GM18858 (cell line): ENCODE results near the gene SASH1.

Experiments
- ATAC-seq: cut with Tn5 transposase; IDR thresholded peaks from one replicate; pipeline ENCODE4 v1.9.1; 2021; ENCODE audit not compliant: unreplicated experiment

The SASH1 gene

DNA sequence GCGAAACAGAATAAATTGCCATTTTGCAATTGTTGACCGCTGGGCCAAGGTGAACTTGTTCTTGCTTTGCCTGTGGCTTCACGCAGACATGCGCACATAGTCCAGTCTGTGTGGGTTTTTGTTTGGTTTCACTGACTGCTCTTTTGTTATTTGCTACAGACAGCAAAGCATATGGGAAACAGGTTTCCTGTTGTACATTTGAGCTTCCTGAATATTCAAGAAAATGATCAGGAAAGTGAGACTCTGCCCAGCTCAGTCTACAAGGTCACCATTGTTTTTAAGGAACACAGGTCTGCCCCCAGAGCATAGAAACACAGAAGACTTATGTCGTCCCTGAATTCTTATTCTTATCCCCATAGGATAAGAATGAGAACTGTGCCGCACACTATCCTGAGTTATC, 55.6 kb downstream of the SASH1 start:
- no peak for ATAC-seq

DNA sequence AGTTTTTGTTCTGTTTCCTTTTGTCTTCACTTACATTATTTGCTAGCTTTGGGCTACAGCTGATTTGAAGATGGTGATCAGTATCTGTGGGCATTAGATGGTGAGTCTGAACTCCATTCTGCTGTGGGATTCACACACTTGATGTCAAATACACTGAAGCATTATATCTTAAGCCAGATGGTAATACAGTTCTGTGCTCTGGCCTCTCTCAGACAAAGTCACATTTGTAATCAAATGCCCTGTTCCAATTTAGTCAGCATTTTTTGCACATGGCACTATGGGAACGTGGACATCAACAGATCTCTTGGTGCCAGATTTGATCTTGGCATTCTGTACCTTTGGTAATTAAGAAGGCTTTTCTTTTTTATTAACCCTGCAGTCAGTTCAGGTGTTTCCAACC, 56.0 kb downstream of the SASH1 start:
- no peak for ATAC-seq

DNA sequence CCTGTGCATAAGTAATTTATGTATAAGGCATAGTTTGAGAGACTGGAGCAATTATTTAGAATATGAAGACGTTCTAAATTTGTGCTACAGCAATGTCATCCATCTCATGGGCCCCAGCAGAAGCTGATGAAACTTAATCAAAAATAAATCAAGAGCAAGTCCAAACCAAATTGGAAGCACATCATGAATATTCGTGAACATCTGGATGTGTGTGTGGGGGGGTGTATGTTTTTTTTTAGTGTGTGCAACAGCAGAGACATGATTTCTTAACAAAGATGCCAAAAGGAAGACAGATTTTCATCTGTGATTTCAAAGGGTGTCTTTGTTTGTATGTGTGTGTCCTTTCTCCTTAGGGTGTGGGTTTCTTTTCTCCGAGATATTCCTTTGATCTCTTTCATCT, 58.9 kb downstream of the SASH1 start:
- ATAC-seq, result no peak

DNA sequence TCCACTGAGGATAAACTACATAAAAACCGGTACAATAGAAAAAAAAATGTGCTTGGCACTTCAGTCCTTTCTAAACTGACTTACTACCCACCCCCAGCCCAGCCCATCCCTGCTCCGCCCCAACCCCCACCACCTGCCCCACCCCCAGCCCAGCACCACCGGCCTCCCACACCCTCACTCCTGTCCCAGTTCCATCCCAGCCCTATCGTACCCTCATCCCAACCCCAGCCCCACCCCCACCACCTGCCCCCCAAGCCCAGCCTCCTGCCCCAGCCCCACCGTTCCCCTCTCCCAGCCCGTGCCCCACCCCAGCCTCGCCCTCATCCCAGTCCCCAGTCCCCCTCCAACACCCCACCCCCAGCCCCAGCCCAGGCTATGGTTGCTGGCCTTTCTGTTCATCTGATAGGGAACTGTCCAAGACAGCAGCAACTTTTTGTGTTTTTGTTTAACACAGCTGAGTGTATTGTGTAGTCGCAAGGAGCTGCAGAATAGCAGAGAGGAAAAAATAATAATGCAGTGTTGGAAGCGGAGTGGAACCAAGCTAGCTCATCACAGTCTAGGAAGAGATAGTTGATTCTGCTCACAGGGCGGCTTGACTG, 61.9 kb downstream of the SASH1 start:
- no peak for ATAC-seq

DNA sequence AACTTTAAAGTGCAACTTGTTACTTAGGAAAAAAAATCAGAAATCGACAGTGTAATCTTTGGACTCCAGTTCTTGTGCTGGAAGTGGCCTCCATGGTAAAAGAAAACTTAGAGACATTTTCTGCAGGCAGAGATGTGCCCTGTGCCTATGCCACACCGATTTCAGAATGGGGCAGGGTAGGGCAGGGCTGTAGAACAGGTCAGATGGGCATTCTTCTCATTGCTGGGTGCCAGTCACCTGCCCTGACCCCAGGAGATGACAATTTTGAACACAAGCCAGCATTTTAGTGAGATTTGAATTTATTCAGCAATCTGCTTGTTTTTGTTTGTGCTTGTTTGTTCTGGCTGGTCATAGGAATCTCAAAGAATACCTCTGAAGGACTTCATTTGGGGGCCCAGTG, 63.3 kb downstream of the SASH1 start:
- ATAC-seq, result no peak

DNA sequence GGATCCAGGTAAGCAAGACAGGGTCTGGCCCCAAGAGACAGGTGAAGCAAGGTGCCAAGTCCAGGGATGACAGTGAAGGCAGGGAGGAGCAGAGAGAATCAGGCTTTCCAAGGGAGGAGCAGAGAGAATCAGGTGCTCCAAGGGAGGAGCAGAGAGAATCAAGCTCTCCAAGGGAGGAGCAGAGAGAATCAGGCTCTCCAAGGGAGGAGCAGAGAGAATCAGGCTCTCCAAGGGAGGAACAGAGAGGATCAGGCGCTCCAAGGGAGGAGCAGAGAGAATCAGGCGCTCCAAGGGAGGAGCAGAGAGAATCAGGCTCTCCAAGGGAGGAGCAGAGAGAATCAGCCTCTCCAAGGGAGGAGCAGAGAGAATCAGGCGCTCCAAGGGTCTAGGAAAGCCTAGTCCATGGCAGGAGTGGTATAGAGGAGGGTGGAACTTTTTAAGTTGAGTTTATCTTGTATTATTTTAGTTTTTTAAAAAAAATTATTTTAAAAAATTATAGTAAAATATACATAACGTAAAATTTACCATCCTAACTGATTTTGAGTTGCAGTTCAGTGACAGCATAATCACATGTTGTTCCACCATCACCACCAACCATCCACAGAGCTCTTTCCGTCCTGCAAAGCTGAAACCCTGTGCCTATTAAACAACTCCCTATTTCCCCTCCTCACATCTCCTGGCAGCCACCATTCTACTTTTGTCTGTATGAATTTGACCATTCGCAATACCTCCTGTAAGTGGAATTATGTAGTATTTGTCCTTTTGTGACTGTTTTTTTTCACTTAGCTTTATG, 64.1 kb downstream of the SASH1 start:
- no peak for ATAC-seq

DNA sequence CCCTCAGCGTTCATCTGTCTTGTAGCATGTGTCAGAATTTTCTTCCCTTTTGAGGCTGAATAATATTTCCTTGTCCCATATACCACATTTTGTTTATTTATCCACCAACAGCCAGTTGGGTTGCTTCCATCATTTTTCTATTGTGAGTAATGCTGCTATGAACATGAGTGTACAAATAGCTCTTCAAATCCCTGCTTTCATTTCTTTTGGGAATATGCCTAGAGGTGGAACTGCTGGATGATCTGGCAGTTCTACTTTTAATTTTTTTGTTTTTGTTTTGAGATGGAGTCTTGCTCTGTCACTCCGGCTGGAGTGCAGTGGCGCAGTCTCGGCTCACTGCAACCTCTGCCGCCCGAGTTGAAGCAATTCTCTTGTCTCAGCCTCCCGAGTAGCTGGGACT, 64.7 kb downstream of the SASH1 start:
- no peak for ATAC-seq

DNA sequence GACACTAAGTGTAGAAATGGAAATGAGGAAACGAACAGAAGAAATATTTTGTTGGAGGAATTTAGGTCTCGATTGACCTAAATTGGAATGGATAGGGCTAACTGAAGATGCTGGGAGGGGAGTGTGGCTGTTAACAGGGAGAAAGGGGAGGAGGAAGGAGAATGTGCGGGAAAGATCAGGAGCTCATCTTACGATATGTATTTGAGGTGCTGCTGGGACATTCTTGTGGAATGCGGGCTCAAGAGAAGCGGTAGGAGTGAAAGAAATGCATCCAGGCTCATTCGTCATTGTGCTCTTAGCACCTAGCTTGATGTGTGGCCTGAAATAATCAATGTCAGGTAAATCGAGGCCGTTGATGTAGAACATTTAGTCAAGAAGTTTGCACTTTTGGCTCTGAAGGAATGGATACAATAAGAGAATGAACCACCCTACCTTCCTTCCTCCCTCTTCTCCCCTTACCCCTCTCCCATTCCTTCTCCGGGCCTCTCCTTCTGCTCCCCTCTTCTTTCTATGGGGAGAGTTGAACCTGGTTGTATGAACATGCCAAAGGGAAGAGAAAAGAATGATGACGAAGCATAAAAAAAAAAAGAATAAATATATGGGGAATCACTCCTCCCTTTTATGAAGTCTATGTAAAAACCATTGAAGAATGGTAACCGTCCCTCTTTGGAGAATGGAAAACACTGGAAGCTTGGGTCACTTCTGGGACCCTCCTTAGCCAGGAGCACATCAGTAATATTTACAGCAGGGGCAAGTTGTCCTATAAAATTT, 70.9 kb downstream of the SASH1 start:
- ATAC-seq, result no peak

DNA sequence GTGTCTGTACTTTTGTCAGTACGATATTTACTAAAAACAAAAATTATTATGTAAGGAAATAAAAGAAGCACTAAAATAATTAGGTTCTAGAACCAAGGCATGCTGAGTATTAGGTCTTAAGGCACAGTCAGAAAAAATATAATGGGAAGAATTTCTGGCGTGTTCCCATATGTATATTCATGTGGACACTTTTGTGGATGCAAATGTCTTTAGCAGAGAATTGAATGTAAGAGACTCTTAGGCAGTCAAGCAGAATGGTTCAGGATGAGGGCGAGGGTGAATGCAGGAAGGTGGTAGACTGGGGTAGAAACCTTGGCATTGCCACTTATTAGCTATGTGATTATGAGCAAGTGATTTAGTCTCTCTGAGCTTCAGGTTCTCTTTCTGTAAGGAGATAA, 71.5 kb downstream of the SASH1 start:
- no peak for ATAC-seq

DNA sequence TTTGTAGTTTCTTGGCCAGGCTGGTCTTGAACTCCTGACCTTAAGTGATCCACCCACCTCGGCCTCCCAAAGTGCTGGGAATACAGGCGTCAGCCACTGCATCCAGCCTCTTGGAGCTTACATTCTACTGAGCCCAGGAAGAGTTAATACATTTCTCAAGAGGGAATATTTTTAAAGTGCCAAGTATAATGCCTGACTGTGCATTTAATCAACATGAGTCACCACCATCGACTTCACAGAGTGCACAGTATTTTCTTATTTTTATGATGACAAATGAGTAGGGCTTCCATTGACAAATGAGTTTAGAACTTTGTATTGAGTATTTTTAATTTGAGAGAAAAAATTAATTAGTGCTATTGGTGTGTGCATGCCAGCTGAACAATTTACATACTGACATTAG, 72.2 kb downstream of the SASH1 start:
- ATAC-seq, result no peak

DNA sequence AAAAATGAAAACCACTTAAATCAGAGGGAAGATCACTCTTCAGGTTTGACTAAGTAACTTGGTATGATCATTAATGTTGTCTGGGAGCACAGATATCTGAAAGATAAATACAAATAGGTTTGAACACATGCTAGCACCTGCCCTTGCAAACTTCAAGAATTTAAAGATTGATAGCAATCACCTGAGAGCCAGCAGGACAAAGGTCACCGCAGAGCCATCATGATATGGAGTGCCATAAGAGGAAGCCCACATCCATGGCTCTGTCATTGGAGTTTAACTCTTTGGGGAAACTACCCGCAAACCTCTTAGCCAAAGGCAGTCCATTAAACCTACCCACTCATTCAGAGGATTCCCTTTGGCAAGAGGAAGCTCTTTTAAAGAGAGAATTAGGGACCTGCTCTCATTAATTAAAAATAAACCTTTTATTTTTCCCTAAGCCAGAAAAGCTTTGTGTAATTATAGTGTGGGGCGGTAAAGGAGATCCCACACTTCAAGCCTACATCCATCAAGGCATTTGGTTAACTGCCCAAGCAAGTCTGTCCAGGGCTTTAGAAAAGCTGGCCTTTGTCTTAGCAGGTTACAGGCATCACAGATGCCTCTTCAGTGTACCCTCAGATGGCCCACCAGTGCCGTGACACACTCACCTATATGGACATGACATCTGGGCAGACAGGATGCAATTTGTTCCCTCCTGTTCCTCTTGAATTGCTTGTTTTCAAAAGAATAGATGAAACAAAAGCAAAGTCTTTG, 73.0 kb downstream of the SASH1 start:
- no peak for ATAC-seq

DNA sequence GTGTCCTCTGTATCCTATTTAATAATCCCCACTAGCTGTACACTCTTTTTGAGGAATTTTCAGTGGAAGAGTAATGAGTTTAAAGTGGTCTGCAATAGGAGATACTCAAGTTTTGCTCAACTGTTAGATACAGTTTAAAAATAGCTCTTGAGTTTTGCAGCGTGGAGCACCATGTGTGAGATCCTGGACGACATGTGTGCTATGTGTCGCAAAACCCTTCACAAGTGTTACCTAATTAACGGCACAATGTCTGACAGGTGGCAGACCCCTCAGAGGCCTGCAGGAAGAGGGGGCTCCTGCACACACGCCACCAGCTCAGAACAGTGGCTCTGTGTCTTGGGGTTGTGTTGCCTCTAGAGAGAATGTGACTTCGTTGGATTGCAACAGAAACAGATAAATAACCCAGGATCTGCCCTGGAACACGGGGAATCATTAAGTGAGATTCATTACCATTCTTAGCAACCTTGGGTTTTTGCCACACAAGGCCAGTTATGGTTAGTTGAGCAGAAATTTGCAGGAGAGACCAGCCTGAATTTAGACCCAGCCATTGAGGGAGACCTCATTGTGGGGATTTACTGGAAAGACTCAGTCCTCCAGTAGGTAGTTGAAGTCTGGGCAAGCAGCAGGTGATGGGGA, 73.8 kb downstream of the SASH1 start:
- ATAC-seq, result no peak

DNA sequence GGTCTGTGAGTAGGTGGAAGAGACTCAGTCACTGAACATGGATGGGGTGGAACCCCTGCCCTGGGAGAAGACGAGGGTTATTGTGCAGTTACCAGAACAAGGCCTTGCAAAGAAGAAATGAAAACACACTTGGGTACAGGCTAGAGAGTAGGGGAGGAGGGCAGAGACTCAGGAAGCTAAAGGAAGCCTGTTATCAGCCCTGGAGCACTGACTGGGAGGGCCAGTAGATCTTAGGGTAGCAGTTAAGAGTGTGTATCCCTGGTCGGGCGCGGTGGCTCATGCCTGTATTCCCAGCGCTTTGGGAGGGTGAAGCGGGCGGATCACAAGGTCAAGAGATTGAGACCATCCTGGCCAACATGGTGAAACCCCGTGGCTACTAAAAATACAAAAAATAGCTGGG, 74.4 kb downstream of the SASH1 start:
- ATAC-seq, result no peak

DNA sequence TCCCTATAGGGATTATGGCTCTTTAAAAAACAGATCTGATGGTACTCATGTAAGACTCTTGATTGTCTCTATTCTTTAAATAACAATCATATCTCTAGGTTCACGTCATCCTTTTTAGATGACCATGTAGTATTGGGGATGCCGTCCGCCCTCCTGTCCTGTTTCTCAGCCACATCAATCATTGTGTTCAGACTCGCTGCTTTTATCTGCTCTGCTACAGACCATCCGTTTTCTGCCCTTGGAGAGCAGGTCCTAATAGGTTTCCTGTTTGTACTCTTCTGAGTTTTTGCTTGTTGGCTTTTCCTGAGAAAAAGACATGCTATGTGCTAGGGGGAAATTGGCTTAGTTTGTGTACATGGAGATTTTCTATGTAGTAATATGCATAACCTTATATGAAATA, 76.8 kb downstream of the SASH1 start:
- no peak for ATAC-seq

DNA sequence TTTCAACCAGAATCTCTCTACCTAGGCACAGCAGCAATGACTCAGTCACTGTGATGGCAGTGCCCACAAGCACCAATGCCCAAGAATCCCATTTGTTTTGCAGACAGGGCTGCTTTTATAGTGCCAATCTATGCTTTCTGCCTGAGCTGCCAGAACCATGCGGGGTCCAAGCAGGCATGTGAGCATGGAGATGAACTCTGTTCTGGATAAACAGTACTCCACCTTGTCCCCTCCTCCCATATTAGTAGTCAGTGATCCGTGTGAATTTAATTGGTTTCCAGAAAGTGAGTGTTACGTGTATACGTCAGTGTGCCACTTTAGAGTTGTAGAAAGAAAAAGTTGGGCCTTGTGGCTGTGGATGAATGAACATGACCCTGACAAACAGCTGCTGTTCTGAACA, 79.4 kb downstream of the SASH1 start:
- ATAC-seq, result no peak

DNA sequence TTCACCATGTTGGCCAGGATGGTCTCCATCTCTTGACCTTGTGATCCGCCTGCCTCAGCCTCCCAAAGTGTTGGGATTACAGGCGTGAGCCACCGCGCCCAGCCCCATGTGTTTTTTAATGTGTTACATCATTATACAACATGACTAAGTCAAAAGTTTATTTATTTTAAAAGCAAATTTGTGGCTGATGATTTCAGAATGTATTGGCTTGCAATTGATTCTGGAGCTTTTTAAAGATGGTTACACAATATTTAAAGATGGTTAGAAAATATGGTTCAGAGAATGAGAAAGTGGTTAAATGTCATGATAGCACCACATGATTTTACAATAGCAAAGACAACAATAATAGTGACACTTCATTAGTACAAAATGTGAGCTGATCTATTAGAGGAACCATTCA, 80.5 kb downstream of the SASH1 start:
- ATAC-seq, result no peak

DNA sequence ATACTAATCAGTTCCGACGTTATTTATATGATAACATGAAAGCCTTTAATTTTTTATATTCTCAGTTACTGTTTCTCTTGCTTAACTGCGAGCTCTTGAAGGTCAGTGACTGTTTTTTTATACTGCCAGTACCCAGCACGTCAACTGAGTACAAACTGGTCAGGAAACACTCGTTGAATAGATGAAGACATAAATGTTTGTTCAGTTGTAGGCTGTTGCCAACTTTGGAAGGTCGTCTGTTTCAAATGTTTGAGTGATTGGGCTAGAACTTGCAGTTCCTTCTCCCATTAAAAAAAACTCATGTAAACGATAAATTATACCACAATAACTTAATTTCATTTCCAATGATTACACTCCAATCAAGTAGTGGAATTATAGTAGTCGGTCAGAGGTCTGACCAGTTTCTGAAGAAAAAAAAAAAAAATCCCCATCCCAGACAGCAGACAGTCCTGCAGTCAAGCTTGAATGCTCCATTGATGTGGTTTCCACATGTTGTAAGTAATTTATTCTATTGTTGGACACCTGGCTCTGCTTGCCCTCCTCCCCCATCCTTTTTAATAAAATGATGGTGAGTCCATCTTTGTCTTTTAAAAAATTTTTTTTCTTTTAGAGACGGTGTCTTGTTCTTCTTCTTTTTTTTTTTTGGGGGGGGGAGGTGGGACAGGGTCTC, 81.1 kb downstream of the SASH1 start:
- no peak for ATAC-seq

DNA sequence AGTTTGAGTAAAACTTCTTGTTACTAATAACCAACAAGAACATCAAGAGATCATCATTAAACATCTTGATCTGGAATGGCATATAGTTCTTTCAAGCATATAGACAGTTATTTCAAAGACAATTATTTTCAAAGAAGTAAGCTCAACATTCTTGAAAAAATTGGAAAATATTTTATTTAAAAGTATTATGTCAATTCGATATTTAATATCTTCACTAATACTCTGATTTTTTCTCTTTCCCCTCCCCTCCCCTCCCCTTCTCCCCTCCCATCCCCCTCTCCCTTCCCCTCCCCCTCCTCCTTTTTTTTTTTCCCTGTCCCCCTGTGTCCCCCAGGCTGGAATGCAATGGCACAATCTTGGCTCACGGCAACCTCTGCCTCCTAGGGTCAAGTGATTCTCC, 82.8 kb downstream of the SASH1 start:
- ATAC-seq, result no peak

DNA sequence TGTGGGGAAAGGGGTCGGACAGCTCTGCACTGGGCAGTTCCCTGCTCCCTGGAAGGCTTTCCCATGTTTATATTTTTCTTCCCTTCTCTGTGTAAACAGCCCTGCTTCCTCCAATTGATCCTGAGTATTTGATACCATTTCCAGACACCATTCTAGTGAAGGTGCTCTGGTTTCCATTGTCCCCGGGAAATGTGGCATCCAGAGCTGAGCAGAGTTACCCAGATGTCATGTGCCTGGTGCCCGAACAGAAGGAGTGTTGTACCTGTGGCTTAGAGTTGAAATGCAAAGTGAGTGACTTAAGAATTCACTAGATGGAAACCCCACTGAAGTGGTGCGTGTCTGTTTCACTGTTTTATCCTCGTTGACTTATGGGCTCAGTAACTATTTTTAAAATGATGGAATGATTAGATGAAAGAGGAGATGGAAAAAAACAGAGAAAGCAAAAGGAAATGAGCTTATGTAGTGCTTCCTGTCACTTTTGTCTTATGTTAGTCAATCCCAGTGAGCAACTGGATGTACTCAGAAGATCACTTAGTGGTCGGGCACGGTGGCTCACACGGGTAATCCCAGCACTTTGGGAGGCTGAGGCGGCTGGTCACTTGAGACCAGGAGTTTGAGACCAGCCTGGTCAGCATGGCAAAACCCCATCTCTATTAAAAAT, 83.8 kb downstream of the SASH1 start:
- no peak for ATAC-seq

DNA sequence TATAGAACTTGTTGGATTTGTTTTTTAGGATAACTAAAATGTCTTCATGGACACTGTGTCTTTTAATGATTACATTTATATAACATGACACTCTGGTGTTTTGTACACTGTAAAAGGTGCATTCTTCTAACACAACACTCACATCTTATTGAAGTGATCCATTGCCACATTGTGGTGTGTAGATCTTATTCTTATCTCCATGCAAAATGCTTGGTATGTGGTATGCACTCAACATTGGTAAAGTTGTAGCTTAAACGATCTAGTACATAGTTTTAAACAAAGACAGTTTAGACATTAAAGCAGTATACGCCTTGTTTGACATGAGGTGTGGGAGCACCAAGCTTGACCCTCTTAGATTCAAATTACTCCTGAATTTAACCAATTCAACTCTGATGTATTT, 84.7 kb downstream of the SASH1 start:
- no peak for ATAC-seq
